Gastrocnemius medialis (tissue), 4 donors: ENCODE measurements around the gene NHSL1.

Source experiments
- POLR2A ChIP-seq, 2 donors: fragments of 450-650 bp; IDR thresholded peaks; one replicate each; pipeline ENCODE4 v1.6.1; 2017; ENCODE audit warnings: antibody characterized with exemption in 2 of 2, mild to moderate bottlenecking in 2 of 2, moderate library complexity in 2 of 2
- TF ChIP-seq, protein P1 (sequence below), 5 experiments: fragments of 450-650 bp in 3 of 5; fragments of 200-600 bp in 2 of 5; sonication (generic) in 2 of 5; IDR thresholded peaks in 4 of 5; conservative IDR thresholded peaks in 1 of 5; 1 replicate in 4 of 5; 2 replicates in 1 of 5; pipeline ENCODE4 v1.5.1; 2016 to 2019; ENCODE audit warnings: antibody characterized with exemption in 5 of 5, mild to moderate bottlenecking in 3 of 5, moderate library complexity in 3 of 5

DNA sequence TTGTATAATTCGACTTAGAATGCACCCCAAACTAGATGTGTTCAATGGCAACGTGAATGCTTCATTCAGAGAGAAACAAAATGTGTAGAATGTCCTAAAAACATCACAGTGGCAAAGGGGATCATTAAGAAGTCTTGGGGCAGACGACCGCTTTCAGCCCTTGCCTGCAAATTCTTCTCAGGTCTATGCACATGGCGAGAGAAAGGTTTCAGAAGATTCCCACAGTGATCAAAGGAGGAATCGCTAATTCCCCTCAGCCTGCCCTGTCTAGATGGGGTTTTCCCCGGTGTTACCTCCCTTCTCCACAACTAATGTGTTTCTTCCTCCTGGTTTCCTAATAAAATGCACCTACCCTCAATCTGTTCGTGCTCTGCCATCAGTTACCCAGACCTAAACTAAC, 13.3 kb upstream of the NHSL1 start:
- TF ChIP-seq POLR2A (IDR thresholded peaks at IDR 0.05): no peak
- TF ChIP-seq, protein P1, sequence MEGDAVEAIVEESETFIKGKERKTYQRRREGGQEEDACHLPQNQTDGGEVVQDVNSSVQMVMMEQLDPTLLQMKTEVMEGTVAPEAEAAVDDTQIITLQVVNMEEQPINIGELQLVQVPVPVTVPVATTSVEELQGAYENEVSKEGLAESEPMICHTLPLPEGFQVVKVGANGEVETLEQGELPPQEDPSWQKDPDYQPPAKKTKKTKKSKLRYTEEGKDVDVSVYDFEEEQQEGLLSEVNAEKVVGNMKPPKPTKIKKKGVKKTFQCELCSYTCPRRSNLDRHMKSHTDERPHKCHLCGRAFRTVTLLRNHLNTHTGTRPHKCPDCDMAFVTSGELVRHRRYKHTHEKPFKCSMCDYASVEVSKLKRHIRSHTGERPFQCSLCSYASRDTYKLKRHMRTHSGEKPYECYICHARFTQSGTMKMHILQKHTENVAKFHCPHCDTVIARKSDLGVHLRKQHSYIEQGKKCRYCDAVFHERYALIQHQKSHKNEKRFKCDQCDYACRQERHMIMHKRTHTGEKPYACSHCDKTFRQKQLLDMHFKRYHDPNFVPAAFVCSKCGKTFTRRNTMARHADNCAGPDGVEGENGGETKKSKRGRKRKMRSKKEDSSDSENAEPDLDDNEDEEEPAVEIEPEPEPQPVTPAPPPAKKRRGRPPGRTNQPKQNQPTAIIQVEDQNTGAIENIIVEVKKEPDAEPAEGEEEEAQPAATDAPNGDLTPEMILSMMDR (IDR thresholded peaks at IDR 0.05 in 4 of 5, conservative IDR thresholded peaks at IDR 0.05 in 1 of 5): no peak
